ENCODE data around the gene ACBD6.

GRCh38 chr1:180259431-180260338 lies 242.7 kb downstream of the ACBD6 start:
- TF ChIP-seq, protein P1, sequence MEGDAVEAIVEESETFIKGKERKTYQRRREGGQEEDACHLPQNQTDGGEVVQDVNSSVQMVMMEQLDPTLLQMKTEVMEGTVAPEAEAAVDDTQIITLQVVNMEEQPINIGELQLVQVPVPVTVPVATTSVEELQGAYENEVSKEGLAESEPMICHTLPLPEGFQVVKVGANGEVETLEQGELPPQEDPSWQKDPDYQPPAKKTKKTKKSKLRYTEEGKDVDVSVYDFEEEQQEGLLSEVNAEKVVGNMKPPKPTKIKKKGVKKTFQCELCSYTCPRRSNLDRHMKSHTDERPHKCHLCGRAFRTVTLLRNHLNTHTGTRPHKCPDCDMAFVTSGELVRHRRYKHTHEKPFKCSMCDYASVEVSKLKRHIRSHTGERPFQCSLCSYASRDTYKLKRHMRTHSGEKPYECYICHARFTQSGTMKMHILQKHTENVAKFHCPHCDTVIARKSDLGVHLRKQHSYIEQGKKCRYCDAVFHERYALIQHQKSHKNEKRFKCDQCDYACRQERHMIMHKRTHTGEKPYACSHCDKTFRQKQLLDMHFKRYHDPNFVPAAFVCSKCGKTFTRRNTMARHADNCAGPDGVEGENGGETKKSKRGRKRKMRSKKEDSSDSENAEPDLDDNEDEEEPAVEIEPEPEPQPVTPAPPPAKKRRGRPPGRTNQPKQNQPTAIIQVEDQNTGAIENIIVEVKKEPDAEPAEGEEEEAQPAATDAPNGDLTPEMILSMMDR (conservative IDR thresholded peaks at IDR 0.05; ENCODE audit: low read depth in 2 of 2) = no peak
- TF ChIP-seq STAT1 (IDR thresholded peaks at IDR 0.05; ENCODE audit: unreplicated experiment) = no peak
- TF ChIP-seq POLR2AphosphoS5 (IDR thresholded peaks at IDR 0.05; ENCODE audit: low read depth) = no peak
- TF ChIP-seq ZNF114 (CRISPR knock-in tag; IDR thresholded peaks at IDR 0.05) = no peak
